ENCODE results near the gene FAM32A.

Gene FAM32A

GRCh38 chr19:16202320-16203255 is 17.4 kb downstream of the FAM32A start:
- DNase-seq (ENCODE audit: low read depth), result no peak

DNA sequence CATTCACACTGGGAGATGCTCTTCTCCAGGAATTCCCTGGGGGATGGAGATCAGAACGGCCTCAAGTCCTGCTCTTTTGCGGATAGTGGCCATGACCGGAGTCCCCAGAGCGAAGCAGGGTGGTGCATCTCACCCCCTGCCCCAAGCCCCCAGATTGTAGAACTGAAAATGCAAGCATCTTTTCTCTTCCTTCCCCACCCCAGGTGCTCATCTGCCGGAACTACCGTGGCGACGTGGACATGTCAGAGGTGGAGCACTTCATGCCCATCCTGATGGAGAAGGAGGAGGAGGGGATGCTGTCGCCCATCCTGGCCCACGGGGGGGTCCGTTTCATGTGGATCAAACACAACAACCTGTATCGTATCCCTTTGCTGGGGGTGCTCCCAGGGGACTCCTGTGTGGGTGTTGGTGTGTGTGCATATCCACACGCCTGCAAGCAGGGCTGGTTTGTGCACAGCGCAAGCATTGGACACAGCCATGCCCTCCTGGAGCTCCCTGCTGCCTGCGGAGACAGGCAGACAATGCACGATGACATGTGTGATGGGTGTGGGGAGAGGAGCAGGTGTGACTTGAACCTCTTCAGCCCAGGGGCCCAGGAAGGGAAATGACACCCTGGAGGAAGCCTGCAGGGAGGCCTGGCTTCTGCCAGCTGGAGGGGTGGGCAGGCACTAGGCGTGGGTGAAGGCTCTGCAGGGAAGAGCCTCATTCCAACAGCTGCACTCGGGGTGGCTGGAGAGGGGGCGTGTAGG is 18.2 kb downstream of the FAM32A start:
- no peak for DNase-seq (ENCODE audit: low read depth)

DNA sequence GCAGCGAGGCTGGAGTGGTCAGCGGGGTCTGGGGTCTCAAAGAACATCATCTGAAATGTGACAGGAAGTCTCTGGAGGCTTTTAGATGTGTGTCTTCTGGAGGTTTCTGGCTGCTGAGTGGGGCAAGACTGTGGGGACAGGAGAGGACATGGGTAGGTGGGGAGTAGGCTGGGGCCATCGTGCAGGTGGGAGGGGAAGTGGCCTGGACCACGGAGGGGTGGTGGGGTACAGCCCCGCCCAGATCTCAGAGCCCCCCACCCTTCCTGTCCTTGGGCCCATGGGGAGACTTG is 18.7 kb downstream of the FAM32A start:
- DNase-seq (ENCODE audit: low read depth), result no peak

DNA sequence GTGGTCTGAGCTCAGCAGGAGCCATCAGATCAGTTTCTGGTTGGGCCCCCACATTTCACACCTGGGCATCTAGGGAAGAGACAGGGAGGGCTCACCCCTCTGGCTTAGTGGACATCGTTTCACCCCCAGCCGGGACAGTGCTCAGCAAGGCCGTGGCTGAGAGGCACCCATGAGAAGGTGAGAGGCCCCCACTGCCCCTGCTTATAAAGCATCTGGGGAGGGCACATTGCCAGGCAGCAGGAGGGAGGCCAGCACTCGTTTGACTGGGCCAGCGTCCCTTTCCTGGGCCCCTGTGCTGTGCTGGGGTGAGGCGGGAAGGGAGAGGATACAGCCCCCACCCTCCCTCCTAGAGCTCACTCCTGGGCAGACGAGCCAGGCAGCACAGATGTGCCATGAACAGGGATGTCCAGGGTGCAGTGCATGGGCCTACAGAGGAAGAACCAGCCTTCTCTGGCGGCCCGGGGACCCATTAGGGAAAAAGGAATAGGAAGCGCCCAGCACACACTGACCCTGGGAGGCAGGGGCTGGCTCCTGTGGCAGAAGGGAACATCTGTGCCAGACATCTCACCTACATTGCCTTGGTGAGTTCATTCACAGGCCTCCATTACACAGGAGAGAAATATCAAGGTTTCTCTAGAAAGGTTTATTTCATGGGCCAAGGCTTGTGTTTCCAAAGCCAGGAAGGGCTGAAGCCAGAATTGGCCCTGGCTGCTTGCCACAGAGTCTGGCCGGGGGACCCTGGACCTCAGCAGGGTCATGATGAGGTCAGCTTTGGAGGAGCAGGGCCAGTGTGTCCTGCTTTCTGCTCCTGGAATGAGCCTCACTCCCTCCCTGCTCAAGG is 20.2 kb downstream of the FAM32A start:
- DNase-seq (ENCODE audit: low read depth), result no peak

- DNase-seq (ENCODE audit: low read depth), result no peak
Observed at GRCh38 chr19:16206046-16206605, 20.9 kb downstream of the FAM32A start.

DNA sequence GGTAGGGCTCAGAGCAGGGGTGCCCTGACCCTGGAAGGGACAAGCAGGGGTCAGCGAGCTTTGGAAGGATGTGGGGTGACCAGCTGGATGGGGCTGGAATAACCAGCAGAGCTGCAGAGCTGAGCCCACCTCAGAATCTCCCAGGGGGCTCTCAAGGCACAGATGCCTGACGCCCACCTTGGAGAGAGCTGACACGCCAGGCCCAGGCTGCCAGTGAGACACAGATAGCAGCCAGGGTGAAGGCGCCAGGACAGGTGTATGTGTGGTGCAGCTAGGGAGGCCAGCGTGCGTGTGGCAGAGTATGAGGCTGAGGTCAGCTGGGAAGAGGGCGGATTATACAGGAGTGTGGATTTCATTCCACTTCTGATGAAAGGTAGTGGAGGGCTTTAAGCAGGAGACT is 21.4 kb downstream of the FAM32A start:
- DNase-seq (ENCODE audit: low read depth), result no peak

DNA sequence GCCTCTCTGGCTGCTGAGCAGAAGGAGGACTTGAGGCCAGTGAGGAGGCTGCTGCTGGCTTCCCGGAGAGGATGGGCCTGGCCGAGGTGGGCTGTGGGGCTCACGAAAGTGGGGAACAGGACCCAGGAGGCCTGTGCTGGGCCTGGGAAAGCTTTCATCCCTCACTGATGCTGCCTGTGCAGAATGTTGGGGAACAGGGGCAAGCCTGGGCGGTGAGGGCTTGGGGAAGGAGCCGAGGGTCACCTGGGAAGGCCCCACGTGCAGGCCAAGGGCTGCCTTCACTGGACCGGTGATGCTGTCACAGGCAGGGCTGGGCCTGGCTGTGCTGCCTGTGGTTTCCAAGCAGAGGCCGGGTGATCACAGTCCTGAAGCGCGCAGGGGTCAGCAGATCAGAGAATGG is 21.9 kb downstream of the FAM32A start:
- no peak for DNase-seq (ENCODE audit: low read depth)

DNA sequence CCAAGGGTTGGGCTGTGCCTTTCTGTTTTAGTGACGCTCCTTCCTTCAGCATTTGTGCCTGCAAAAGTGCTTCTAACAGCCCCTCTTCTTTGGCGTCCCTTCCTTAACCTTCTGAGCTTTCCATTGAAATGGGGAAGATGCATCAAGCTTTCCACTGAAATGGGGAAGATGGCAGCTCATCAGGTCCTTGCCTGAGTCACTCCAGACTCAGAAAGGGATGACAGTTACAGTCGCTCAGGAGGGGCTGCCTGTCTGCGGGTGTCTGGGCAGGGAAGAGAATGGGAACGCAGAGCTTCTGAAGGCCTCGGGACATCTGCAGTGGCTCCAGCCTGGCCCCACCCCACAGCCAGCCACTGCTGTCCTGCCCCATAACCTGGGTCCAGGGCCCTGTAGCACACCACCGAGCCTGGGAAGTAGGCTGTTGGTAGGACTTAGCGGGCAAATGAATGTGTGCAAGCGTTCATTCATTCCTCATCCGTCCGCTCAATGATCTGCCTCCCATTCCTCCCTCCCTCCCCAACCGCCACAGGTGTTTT is 22.3 kb downstream of the FAM32A start:
- no peak for DNase-seq (ENCODE audit: low read depth)

- DNase-seq (ENCODE audit: low read depth), result peak; percentile 36
Observed at GRCh38 chr19:16208064-16208759, 23.0 kb downstream of the FAM32A start.

GRCh38 chr19:16208847-16209665 is 23.8 kb downstream of the FAM32A start:
- no peak for DNase-seq (ENCODE audit: low read depth)

DNA sequence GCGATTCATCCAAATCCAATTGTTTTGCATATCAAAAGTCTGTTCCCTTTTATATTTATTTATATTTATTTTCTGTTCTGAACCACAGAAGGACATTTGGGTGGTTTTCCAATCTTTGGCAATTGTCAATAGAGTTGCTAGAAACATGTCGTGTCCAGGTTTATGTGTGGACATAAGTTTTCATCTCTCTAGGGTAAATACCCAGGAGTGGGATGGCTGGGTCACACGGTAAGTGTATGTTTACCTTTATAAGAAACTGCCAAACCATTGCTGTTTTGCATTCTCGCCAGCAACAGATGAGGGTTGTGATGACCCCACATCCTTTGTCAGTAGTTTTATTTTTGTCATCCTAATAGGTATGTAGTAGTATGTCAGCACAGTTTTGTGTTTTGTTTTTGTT is 25.0 kb downstream of the FAM32A start:
- DNase-seq (ENCODE audit: low read depth), result no peak

DNA sequence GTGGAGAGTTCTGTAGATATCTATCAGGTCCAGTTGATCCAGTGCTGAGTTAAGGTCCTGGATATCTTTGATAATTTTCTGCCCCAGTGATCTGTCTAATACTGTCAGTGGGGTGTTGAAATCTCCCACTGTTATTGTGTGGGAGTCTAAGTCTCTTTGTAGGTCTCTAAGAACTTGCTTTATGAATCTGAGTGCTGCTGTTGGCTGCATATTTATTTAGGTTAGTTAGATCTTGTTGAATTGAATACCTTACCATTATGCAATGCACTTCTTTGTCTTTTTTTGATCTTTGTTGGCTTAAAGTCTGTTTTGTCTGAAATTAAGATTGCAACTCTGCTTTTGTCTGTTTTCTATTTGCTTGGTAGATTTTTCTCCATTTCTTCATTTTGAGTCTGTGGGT is 27.9 kb downstream of the FAM32A start:
- no peak for DNase-seq (ENCODE audit: low read depth)

GRCh38 chr19:16216744-16217670 is 31.8 kb downstream of the FAM32A start:
- DNase-seq (ENCODE audit: low read depth), result no peak

DNA sequence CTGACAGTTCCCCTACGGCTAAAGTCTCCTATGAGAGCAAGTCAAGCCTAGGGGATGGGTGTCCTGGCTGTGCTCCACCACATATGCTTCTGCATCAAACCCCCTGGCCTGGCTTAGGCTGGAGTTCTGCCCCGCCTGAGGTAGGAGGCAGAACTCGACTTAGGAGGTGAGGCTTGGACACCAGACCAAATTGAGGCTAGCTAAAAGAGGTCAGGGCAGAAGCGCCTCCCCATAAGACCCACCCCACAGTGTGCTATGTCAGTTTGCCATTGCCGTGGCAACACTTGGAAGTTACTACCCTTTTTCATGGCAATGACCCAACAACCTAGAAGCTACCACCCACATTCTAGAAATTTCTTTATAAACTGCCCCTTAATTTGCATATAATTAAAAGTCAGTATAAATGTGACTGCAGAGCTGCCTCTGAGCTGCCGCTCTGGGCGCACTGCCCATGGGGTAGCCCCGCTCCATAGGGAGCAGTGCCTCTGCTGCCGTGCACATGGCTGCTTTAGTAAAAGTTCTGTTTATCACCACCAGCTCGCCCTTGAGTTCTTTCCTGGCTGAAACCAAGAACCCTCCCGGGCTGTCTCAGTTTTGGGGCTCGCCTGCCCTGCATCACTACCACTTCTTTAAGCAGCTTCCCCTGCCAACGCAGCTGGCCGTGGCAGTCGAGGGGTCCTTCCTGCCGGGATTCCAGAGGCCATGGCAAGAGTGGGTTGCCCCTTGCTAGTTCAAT is 32.7 kb downstream of the FAM32A start:
- no peak for DNase-seq (ENCODE audit: low read depth)

DNA sequence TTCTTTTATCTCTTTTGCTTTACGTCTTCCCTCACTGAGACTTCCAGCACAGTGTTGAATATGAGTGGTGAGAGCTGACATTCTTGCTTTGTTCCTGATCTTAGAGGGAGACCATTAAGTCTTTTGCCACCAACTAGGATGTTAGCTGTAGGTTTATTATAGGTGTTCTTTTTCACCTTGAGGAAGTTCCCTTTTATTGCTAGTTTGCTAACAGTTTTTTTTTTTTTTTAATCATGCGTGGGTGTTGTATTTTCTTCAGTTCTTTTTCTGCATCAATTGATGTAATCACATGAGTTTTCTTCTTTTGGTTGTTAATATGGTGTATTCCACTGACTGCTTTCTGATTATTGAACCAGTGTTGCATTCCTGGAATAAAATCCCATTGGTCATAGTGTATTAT is 33.6 kb downstream of the FAM32A start:
- no peak for DNase-seq (ENCODE audit: low read depth)

DNA sequence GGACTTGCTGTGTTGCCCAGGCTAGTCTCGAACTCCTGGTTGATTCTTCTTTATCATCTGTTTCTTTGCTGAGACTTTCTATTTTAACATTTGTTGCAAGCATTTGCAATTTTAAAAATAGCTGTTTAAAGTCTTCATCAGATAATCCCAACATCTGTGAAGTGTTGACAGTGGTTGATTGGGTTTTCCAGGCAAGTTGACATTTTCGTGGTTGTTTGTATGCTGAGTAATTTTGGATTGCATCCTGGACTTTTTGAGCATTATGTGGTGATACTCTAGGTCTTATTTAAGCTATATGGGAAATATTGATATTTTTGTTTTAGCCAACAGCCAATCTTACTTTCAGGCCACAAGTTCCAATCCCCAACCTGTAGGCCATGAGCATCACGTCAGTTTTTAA is 37.6 kb downstream of the FAM32A start:
- DNase-seq (ENCODE audit: low read depth), result no peak

DNA sequence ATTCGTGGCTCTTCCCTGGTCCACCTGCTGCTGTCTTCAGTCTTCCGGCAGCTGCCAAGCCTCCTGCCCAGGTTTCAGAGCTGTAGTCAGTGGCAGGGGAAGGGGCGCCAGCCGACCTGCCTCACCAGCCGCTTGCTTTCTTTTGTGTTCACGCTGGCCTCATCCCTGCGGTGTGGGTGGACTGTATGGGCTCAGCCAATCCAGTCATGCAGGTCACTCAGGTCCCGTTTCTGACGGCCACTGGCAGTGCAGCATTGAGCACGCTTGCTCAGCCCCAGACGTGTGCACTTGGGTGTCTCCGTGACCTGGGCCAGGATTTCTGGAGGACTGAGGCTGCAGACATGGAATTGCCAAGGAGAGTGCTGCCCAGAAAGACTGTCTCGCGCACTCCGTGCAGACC is 38.5 kb downstream of the FAM32A start:
- no peak for DNase-seq (ENCODE audit: low read depth)

DNA sequence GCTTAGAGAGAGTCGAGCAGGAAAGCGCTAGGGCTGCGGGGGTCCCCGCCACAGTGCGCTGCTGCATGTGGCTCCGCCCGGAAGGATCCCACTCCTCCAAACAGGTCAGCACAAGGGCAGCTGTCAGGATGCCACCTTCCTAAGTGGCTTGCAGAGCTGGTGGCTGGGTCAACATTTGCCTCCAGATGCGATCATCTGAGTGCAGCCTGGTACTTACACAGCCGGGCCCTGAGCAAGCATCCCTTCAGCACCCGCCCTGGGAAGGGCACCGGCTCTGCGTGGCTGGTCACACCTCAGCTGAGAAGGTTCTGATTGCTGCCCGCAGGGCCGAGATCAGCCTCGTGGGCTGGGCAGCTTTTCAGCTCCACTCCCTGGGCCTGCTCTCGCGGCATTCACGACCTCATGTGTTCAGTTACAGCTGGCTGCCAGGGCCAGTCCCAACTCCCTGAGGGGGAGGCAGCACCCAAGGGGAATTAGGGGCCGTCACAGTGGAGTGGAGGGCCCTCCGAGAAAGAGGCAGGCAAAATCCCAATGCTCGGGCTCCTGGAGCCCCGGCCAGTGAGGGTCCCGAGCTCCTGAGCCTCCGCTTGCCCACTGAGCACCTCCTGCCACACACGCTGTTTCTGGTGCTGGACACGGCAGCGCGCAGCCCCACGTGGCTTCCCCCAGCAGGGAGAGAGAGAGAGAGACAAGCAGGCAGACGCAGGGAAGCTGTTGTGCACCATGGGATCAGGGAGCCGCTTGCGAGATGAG is 39.3 kb downstream of the FAM32A start:
- DNase-seq (ENCODE audit: low read depth), result no peak

Measured in activated T-cell treated with anti-CD3 and anti-CD28 coated beads for 48 hours (primary cell).